Amniotic epithelial cell (primary cell): ENCODE results near the gene TRIM77.
"Not testable (repeated sequence)": the region's sequence is repeated elsewhere in the genome, so short reads cannot be mapped to it uniquely, and the experiment has no call there.

ENCODE experiments used
- DNase-seq: peaks from one replicate; pipeline ENCODE4 v3.0.0-alpha.2; 2010; ENCODE audit warnings: low read depth

TRIM77 gene, protein sequence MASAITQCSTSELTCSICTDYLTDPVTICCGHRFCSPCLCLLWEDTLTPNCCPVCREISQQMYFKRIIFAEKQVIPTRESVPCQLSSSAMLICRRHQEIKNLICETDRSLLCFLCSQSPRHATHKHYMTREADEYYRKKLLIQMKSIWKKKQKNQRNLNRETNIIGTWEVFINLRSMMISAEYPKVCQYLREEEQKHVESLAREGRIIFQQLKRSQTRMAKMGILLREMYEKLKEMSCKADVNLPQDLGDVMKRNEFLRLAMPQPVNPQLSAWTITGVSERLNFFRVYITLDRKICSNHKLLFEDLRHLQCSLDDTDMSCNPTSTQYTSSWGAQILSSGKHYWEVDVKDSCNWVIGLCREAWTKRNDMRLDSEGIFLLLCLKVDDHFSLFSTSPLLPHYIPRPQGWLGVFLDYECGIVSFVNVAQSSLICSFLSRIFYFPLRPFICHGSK

DNA sequence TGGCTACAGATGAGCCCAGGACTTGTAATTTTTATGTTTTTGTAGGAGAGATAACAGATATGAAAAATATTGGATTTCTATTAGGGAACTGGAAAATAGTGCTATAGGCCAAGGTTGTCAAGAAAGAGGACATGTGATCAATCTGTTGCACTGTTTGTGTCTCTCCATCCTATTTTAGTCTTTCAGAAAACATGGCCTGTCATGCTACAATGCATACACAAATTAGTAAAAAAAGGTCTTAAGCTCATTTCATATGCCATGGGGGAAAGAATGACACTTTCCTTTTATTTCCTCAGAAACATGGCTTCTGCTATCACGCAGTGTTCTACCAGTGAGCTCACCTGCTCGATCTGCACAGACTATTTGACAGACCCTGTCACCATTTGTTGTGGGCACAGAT, at the start of gene TRIM77:
Gene TRIM77, plus strand, starts transcription at position 301 of the 400 bp plus-strand sequence. Its CDS starts 0 bp downstream, at position 301.
- not testable (repeated sequence) for DNase-seq

DNA sequence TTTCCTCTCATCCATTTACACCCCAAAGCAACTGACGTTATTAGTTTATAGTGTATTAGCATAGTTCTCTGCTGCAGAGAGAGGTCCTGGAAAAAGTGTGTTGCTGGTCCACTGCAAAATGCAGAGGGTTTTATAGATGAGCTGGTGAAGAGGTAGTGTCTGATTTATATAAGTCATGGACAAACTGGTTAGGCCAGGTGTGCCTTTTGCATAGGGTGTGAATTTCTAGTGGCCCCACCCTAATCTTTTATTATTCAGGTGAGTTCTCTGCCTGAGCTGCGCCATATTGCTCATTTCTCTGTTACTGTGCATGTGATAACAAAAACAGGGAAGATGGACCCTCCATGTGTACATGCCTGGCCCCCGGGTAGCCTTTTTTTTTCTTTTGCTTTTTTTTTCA, 43.1 kb upstream of the TRIM77 start:
- no peak for DNase-seq

DNA sequence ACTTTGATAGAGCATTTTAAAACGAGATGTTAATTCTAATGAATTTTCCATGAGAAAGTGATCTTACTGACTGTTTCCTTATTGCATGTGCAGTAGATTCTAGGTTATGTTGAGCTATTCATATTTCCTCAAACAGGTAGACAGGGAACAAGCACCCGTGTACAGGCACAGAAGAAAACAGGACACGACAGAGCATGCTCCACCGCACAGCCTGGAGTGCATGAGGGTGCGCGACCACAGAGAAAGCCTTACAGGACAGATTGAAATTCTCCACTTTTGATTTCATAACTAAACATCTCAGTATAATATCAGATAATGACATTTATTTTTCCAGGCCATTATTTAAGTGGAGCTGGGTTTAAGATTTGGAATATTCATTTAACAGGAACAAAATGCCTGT, 41.9 kb upstream of the TRIM77 start:
- not testable (repeated sequence) for DNase-seq

DNA sequence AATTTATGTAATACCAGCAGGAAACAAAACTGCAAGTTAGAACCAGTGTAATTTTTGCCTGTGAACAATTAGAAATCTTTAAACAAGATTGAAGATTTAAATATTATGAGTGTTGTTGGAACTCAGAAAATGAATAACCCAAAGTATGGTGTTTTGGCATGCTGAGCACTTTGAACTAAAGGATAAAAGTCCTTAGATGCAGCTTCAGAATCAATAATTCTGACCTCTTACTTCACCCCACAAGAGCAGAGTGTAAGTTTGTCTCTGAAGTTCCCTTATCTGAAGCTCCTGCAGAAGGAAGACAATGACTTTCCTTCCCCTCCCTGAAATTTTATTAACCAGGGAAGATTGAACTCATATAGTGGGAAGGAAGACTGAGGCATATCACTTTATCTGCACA, 40.5 kb upstream of the TRIM77 start:
- DNase-seq, result not testable (repeated sequence)

DNA sequence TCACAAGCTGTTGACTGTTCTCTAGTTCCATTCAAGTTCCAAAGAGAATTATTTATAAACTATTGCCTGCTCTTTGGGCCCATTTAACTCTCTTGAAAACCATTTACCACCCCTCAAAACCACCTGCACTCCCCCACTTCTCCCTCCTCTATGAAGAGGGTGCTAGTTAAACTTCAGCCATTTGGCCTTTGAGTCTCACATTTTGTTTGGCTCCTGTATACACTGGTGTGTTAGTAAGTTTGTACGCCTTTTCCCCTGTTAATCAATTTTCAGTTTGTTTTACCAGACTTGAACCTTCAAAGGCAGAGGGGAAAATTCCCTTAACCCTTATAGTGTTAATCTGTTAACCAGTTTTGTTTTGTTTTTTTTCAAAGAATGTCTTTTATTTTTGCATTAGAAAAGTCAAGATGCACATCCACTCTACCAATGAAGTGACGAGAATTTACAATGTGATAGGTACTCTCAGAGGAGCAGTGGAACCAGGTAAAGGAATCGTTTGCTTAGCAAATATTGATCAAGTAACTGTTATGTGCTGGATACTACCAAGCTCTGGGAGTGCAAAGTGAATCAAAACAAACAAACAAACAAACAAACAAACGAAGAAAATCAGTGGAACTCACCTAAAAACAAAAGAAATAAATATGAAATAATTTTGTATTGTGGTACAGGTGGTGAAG, 40.0 kb upstream of the TRIM77 start:
- DNase-seq, result not testable (repeated sequence)

DNA sequence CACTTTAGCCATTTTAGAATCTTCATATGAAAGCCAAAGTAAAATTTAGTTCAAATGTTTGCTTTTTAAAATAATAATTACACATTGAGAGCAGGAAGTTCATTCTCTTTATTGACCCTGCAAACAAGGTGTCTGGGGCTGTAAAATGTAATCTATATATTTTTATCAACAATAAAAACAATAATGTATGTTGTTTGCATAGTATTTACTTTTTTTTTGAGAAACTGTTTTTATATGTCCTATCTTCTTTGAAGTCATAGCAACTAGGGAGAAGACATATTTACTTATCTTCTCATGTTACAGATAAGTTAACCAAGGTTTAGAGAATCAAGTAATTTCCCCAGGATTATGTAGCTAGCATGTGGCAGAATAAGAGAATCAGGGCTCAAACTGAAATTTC, 37.6 kb upstream of the TRIM77 start:
- DNase-seq, result not testable (repeated sequence)

DNA sequence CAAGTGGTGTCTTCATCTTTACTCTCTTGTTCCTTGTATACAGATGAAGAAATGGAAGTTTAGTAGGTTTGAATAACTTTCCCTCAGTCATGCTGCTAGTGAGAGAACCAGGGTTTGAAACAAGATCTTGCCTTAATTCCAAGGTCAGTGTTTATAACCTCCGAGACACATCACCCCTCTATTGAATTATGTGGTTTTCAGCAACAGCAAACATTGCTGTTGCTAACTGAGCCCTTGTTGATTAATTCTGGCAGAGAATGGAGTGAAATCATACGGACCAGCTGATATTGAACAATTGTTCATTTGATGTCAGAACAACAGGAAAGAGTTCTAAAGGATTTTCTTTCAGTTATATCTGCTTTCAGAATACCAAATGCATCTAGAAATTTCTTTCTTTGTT, 36.7 kb upstream of the TRIM77 start:
- DNase-seq, result not testable (repeated sequence)

DNA sequence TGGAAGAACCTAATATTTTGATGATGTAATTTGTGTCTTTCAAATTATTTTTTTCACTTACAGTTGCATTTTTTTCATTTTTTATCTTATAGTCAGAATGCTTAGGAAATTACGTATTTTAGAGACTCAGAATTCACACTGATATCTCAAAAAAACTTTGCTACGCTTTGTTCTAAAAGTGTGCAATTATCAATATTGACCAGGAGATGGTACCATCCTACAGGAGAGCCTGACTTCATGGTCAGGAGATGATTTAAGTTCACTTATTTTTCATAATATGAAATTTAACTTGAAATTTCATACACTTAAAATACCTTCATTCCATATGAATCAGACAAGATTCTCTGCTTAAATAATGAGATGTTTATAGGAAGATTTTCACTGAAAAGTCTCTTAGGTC, 34.7 kb upstream of the TRIM77 start:
- peak; percentile 0 for DNase-seq

DNA sequence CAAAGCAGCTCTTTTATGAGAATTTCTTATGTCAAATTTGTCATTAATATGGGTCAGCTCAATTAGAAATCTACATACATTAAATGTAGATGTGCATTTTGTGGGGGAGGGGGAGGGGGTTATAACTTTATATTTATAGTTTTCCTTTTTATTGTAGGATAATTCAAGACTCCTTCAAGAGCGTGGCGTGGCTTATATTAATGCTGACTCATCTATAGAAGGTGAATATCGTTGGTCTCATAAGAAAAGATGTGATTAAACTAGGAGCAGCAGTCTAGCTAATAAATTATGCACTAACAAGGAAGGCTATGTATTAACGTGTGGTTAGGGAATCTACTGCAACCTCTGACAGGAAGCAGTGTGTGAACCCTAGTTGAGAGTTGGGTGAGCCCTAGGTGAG, 34.2 kb upstream of the TRIM77 start:
- DNase-seq, result peak; percentile 0

DNA sequence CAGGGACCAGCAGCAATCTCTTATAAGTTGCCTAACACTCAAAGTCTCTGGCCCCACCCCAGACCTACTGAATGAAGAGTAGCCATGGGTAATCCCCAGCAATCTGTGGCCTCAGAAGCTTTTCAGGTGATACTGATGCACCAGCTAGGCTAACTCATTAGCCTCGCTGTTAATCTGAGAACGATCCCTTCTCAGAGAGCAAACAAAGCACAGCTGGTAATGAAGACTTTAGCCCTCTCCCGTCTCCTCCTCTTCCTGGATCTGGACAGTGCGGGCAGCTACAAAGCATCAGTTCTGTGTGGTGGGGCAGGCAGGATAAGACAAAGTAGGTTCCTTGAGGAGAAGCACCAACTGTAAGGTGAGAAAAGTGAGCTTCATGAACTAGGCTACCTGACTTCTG, 3.0 kb upstream of the TRIM77 start:
- DNase-seq, result not testable (repeated sequence)

DNA sequence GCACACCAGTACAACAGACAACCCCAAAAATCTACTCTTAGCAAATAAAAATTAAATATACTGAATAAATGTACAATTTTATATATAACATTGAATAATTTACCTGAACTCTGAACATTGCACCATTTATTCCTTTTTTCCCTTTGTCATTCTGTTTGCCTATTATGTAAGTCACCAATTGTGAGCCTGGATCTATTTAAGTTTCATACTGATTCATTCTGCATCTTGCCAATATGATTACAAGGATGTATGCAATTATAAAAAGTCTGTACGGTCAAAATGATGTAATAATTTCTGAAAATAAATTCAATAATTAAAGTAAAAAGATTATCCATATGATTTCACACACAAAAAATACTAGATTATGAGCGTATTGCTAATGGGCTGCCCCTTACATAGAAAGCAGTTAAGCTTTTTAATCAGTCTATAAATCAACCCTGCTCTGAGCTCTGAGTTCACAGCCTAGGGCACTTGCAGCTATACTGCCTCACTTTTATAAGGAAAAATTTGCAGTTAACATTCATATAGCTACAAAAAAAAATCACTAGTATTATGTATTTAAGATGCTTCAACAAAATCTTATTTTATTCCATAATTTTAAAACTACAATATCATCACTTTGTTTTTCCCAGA, 14.9 kb downstream of the TRIM77 start:
- DNase-seq, result not testable (repeated sequence)

DNA sequence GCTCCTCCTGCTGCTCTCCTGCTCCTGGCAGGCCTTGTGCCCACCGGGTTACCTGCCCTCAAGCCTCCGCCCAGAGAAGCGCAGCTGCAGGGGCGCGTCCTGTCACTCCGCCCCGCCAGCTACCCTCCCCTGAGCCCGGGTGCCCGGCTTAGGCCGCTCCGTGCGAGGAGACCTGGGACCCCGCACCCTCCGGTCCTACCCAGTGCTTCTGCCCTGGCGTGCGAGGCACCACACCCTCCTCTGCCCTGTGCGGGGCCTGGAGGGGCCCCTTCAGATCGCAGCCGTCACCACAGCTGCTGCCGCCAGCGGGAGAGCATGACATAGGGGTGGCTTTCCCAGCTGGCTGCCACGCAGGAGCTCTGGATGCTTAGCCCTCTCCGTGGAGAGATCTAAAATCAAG, 20.1 kb downstream of the TRIM77 start:
- DNase-seq, result not testable (repeated sequence)

DNA sequence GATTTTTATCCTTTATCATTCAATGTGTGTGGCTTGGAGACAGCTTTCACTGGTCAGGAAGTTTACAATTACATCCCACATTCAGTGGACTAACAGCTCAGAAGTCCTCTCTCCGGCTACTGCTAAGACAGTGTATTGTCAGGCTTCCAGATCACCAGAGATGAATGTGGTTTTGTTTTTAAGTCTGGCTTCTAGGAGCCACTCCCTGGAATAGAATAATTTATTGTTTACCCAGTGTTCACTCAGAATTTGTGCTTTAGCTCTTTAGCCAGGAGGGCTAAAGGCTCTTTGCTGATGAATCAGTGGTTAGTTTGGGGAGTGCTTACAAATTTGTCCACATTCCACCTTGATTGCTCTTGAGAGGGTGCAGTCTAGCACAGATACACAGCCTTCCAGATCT, 26.5 kb downstream of the TRIM77 start:
- no peak for DNase-seq

DNA sequence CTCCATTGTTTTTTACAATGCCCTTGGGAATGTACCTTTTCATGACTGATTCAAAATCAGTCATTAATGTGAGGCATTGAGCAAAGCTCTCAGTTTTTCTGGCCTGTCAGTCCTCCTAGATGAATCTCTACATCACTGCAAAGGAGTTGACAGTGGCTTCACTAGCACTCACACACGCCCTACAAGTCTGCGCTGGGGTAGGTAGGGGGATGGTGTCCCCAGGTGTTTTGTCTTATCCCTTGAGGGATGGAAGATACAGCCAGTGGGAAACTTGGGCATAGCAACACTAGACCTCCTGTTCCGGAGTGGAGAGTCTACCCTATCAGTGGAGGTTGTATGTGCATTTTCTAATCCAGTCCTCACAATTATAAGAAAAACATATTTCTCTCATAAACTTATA, 27.0 kb downstream of the TRIM77 start:
- no peak for DNase-seq

DNA sequence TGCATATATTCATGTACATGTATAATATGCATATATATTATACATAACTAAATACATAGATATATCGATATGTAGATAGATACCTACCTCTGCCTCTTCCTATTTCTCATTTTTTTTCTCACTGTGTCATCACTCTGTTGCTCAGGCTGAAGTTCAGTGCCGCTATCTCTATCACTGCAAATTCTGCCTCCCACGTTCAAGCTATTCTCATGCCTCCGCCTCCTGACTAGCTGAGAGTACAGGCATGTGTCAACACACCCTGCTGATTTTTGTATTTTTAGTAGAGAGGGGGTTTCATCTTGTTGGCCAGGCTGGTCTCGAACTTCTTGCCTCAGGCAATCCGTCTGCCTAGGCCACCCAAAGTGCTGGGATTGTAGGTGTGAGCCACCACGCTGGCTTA, 31.3 kb downstream of the TRIM77 start:
- not testable (repeated sequence) for DNase-seq

DNA sequence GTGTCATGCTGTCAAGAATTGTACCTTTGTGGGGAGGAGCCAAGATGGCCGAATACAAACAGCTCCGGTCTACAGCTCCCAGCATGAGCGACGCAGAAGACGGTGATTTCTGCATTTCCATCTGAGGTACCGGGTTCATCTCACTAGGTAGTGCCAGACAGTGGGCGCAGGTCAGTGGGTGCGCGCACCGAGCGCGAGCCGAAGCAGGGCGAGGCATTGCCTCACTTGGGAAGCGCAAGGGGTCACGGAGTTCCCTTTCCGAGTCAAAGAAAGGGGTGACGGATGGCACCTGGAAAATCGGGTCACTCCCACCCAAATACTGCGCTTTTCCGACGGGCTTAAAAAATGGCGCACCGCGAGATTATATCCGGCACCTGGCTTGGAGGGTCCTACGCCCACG, 34.1 kb downstream of the TRIM77 start:
- not testable (repeated sequence) for DNase-seq

DNA sequence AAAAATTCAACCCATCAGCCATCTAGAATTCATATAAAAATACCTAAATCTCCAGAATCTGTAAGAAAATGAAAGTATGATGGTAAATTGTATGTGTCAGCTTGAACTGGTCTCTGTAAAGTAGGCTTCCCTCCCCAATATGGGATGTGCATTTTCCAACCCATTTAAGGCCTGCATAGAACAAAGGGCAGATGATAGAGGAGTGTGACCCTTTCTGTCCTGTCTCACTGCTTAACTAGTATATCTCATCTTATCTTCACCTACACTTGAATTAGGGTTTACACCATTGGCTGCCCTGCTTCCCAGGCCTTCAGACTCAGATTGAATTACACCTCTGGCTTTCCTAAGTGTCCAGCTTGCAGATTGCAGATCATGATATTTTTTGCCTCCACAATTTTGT, 40.7 kb downstream of the TRIM77 start:
- not testable (repeated sequence) for DNase-seq
